Measurements from ENCODE around the gene LCMT1. TPM values are rescaled to one million over a fixed set of nuclear protein-coding genes. Genes with fewer than 3 reads are reported as not detected.

Gene LCMT1
- total and polyA plus RNA-seq, 2 of the 13 experiments (the other 11 are each of a cell fraction or from before 2014, with no cell fraction given), result 41.2 to 48.7 TPM

DNA sequence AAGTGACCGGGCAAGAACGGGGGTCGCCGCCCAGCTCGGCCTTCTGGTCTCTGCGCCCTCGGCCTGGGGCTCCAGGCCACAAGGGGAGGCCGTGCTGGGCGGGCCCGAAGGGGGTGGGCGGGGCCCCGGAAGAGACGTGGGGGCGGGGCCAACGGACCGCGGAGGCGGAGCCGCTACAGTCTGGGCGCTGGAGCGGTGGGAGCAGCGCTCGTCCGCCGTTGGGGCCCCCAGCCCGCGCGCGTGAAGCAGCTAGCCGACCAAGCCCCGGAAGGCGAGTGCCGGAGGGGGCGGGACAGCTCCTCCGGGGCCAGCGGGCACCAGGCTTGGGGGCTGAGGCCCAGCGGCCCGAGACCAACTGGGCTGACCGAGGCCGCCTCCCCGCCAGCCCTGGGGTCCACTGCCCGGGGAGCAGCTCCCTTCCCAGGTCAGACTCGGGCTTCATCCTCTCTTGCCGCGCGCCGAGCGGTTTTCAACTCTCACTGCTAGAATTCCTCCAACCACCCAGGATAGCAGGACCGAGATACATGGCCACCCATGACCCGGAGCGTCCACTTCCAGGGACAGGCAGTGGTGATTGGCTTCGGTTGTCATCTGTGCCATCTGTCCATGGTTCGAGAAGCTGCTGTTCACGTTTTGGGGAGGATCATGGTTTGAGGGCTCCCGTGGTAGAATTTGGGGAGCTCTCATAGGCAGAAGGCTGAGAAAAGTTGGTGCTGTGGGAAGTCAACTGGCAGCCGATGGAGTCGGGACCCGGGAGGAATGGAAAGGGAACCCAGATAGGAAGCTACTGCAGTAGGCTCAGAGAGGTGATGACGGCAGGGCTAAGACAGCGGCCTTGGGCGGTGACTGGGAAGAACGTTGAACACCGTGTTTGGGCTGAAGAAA lies 44.6 kb upstream of the LCMT1 start (continued):
- TF ChIP-seq, protein P1, sequence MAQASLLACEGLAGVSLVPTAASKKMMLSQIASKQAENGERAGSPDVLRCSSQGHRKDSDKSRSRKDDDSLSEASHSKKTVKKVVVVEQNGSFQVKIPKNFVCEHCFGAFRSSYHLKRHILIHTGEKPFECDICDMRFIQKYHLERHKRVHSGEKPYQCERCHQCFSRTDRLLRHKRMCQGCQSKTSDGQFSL (CRISPR knock-in tag; IDR thresholded peaks at IDR 0.05), result no peak
- TF ChIP-seq ZNF670 (CRISPR knock-in tag; IDR thresholded peaks at IDR 0.05; ENCODE audit: borderline replicate concordance) (no peak), ZMYM2 (CRISPR knock-in tag; IDR thresholded peaks at IDR 0.05) (peak; percentile 67; the same call in 1 of the 2 replicates), ELF1 (CRISPR knock-in tag; IDR thresholded peaks at IDR 0.05) (peak; percentile 55; the same call in 1 of the 2 replicates), ISL2 (CRISPR knock-in tag; IDR thresholded peaks at IDR 0.05) (peak; percentile 56; the same call in 1 of the 2 replicates), ELF3 (CRISPR knock-in tag; IDR thresholded peaks at IDR 0.05) (no peak), TMF1 (CRISPR knock-in tag; IDR thresholded peaks at IDR 0.05; ENCODE audit: low read depth) (no peak), POLR2AphosphoS5 (IDR thresholded peaks at IDR 0.05; ENCODE audit: low read depth, low read length) (peak; percentile 72), MBNL3 (CRISPR knock-in tag; conservative IDR thresholded peaks at IDR 0.05) (no peak), ZNF782 (CRISPR knock-in tag; IDR thresholded peaks at IDR 0.05; ENCODE audit: borderline replicate concordance) (0 out of 2 replicates have a peak, but pooled peaks have one; percentile 58), RORA (CRISPR knock-in tag; IDR thresholded peaks at IDR 0.05) (no peak), KLF12 (CRISPR knock-in tag; IDR thresholded peaks at IDR 0.05; ENCODE audit: borderline replicate concordance) (no peak), ATRX (CRISPR knock-in tag; IDR thresholded peaks at IDR 0.05; ENCODE audit: borderline replicate concordance) (no peak), TBX2 (CRISPR knock-in tag; IDR thresholded peaks at IDR 0.05; ENCODE audit: borderline replicate concordance) (peak; percentile 27; the same call in 1 of the 2 replicates)
- TF ChIP-seq, protein P2, sequence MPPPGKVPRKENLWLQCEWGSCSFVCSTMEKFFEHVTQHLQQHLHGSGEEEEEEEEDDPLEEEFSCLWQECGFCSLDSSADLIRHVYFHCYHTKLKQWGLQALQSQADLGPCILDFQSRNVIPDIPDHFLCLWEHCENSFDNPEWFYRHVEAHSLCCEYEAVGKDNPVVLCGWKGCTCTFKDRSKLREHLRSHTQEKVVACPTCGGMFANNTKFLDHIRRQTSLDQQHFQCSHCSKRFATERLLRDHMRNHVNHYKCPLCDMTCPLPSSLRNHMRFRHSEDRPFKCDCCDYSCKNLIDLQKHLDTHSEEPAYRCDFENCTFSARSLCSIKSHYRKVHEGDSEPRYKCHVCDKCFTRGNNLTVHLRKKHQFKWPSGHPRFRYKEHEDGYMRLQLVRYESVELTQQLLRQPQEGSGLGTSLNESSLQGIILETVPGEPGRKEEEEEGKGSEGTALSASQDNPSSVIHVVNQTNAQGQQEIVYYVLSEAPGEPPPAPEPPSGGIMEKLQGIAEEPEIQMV (CRISPR knock-in tag; IDR thresholded peaks at IDR 0.05; ENCODE audit: low read depth), result no peak
- TF ChIP-seq, protein P3, sequence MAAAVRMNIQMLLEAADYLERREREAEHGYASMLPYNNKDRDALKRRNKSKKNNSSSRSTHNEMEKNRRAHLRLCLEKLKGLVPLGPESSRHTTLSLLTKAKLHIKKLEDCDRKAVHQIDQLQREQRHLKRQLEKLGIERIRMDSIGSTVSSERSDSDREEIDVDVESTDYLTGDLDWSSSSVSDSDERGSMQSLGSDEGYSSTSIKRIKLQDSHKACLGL (CRISPR knock-in tag; IDR thresholded peaks at IDR 0.05), result peak; percentile 37; the same call in 1 of the 2 replicates
- TF ChIP-seq, protein P4, sequence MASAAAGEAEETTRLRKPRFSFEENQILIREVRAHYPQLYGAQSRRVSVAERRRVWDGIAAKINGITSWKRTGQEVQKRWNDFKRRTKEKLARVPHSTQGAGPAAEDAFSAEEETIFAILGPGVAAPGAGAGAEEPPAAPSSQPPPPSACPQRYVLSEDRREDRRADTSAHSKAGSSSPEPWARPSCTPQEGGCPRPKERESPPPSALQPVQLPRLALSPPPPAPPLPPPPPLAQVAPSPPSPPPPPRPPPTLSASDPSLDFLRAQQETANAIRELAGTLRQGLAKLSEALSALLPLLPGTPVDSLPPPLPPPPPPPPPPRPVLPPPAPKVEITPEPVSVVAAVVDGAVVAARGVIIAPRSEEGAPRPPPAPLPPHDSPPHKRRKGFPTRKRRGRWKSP (CRISPR knock-in tag; IDR thresholded peaks at IDR 0.05), result peak; percentile 76
- TF ChIP-seq, protein P5, sequence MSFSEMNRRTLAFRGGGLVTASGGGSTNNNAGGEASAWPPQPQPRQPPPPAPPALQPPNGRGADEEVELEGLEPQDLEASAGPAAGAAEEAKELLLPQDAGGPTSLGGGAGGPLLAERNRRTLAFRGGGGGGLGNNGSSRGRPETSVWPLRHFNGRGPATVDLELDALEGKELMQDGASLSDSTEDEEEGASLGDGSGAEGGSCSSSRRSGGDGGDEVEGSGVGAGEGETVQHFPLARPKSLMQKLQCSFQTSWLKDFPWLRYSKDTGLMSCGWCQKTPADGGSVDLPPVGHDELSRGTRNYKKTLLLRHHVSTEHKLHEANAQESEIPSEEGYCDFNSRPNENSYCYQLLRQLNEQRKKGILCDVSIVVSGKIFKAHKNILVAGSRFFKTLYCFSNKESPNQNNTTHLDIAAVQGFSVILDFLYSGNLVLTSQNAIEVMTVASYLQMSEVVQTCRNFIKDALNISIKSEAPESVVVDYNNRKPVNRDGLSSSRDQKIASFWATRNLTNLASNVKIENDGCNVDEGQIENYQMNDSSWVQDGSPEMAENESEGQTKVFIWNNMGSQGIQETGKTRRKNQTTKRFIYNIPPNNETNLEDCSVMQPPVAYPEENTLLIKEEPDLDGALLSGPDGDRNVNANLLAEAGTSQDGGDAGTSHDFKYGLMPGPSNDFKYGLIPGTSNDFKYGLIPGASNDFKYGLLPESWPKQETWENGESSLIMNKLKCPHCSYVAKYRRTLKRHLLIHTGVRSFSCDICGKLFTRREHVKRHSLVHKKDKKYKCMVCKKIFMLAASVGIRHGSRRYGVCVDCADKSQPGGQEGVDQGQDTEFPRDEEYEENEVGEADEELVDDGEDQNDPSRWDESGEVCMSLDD (CRISPR knock-in tag; IDR thresholded peaks at IDR 0.05; ENCODE audit: borderline replicate concordance), result peak; percentile 35; the same call in 1 of the 2 replicates
- TF ChIP-seq, protein P6, sequence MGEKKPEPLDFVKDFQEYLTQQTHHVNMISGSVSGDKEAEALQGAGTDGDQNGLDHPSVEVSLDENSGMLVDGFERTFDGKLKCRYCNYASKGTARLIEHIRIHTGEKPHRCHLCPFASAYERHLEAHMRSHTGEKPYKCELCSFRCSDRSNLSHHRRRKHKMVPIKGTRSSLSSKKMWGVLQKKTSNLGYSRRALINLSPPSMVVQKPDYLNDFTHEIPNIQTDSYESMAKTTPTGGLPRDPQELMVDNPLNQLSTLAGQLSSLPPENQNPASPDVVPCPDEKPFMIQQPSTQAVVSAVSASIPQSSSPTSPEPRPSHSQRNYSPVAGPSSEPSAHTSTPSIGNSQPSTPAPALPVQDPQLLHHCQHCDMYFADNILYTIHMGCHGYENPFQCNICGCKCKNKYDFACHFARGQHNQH (CRISPR knock-in tag; IDR thresholded peaks at IDR 0.05), result peak; percentile 69; the same call in 1 of the 2 replicates
- TF ChIP-seq, protein P7, sequence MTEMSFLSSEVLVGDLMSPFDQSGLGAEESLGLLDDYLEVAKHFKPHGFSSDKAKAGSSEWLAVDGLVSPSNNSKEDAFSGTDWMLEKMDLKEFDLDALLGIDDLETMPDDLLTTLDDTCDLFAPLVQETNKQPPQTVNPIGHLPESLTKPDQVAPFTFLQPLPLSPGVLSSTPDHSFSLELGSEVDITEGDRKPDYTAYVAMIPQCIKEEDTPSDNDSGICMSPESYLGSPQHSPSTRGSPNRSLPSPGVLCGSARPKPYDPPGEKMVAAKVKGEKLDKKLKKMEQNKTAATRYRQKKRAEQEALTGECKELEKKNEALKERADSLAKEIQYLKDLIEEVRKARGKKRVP (CRISPR knock-in tag; IDR thresholded peaks at IDR 0.05), result no peak
